Ishikawa (cell line): ENCODE measurements around the gene USP6NL.

Source experiments
- CEBPB ChIP-seq: IDR thresholded peaks from 2 replicates; pipeline ENCODE4 v1.6.1; 2012
- CREB1 ChIP-seq: IDR thresholded peaks from 2 replicates; pipeline ENCODE4 v1.6.1; 2012; ENCODE audit warnings: low read depth
- EGR1 ChIP-seq: IDR thresholded peaks from 2 replicates; pipeline ENCODE4 v1.6.1; 2012
- EP300 ChIP-seq: IDR thresholded peaks from 2 replicates; pipeline ENCODE4 v1.6.1; 2012; ENCODE audit warnings: borderline replicate concordance
- FOXM1 ChIP-seq: IDR thresholded peaks from 2 replicates; pipeline ENCODE4 v1.6.1; 2012; ENCODE audit warnings: low read depth, borderline replicate concordance
- MAX ChIP-seq: IDR thresholded peaks from 2 replicates; pipeline ENCODE4 v1.6.1; 2012
- NFIC ChIP-seq: IDR thresholded peaks from 2 replicates; pipeline ENCODE4 v1.6.1; 2012
- RAD21 ChIP-seq: IDR thresholded peaks from 2 replicates; pipeline ENCODE4 v1.6.1; 2012; ENCODE audit warnings: low read depth
- REST ChIP-seq: IDR thresholded peaks from 2 replicates; pipeline ENCODE4 v1.6.1; 2012; ENCODE audit warnings: low read depth, mild to moderate bottlenecking
- TAF1 ChIP-seq: IDR thresholded peaks from 2 replicates; pipeline ENCODE4 v1.6.1; 2012; ENCODE audit warnings: low read depth, mild to moderate bottlenecking
- TCF12 ChIP-seq: IDR thresholded peaks from 2 replicates; pipeline ENCODE4 v1.6.1; 2012; ENCODE audit warnings: low read depth
- TEAD4 ChIP-seq: IDR thresholded peaks from 2 replicates; pipeline ENCODE4 v1.6.1; 2012
- USF1 ChIP-seq: IDR thresholded peaks from 2 replicates; pipeline ENCODE4 v1.6.1; 2012
- YY1 ChIP-seq: IDR thresholded peaks from 2 replicates; pipeline ENCODE4 v1.6.1; 2012; ENCODE audit warnings: low read depth
- ZBTB7A ChIP-seq: IDR thresholded peaks from 2 replicates; pipeline ENCODE4 v1.6.1; 2012; ENCODE audit warnings: low read depth

Gene USP6NL

GRCh38 chr10:11409357-11409756, 202.1 kb downstream of the USP6NL start:
- no peak for TF ChIP-seq USF1
- TF ChIP-seq TAF1 = no peak
- TF ChIP-seq EP300 = no peak
- TF ChIP-seq NFIC = no peak
- TF ChIP-seq TEAD4 = no peak
- no peak for TF ChIP-seq CREB1
- TF ChIP-seq MAX = no peak
- no peak for TF ChIP-seq REST

- TF ChIP-seq REST (no peak), MAX (no peak), EP300 (no peak), EGR1 (no peak), TAF1 (no peak), FOXM1 (no peak), YY1 (no peak), USF1 (no peak), RAD21 (no peak), NFIC (no peak), TCF12 (no peak), CREB1 (no peak), CEBPB (no peak), ZBTB7A (no peak), TEAD4 (no peak)
Measured at GRCh38 chr10:11407939-11408338, 203.5 kb downstream of the USP6NL start.

- TF ChIP-seq RAD21 (no peak), USF1 (no peak), NFIC (no peak), ZBTB7A (no peak), FOXM1 (no peak), EGR1 (no peak), YY1 (no peak), MAX (no peak), EP300 (no peak), REST (no peak), CEBPB (no peak), CREB1 (no peak), TCF12 (no peak), TEAD4 (no peak), TAF1 (no peak)
Measured at GRCh38 chr10:11406746-11407145, 204.7 kb downstream of the USP6NL start.

- no peak for TF ChIP-seq CEBPB
- no peak for TF ChIP-seq CREB1
- TF ChIP-seq TAF1 = no peak
Measured at GRCh38 chr10:11404901-11405300, 206.5 kb downstream of the USP6NL start.
